ENCODE results near the gene CREB3L2.

DNA sequence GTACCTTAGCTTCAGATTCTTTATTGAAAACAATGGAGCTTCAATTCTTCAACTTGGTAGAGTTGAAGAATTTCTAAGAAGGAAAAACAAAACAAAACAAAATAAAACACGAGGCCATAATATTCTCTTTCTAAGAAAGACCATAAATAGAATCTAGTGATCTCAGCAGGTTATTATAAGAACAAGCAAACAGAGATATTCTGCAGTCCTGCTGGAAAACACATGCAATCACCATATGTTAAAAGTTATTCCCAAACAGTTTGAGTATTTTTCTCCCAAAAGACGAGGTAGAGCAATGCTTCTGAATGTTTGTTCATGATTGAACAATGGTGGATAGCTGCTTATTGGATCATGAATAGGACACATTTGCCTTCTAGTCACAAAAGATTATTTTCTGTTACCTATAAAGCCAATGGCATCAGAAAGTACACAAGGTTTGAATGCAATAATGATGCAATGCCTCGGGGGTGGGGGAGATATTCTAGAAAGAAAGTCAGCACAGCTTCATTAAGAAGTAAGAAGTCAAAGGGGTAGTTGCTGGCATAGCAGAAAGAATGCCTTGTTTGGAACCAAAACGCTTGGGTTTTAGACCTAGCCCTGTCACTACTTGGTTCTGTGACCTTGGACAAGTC is 59.3 kb downstream of the CREB3L2 start:
- TF ChIP-seq POLR2A (IDR thresholded peaks at IDR 0.05): no peak
- TF ChIP-seq EP300 (IDR thresholded peaks at IDR 0.05): no peak
- TF ChIP-seq, protein P1, sequence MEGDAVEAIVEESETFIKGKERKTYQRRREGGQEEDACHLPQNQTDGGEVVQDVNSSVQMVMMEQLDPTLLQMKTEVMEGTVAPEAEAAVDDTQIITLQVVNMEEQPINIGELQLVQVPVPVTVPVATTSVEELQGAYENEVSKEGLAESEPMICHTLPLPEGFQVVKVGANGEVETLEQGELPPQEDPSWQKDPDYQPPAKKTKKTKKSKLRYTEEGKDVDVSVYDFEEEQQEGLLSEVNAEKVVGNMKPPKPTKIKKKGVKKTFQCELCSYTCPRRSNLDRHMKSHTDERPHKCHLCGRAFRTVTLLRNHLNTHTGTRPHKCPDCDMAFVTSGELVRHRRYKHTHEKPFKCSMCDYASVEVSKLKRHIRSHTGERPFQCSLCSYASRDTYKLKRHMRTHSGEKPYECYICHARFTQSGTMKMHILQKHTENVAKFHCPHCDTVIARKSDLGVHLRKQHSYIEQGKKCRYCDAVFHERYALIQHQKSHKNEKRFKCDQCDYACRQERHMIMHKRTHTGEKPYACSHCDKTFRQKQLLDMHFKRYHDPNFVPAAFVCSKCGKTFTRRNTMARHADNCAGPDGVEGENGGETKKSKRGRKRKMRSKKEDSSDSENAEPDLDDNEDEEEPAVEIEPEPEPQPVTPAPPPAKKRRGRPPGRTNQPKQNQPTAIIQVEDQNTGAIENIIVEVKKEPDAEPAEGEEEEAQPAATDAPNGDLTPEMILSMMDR (IDR thresholded peaks at IDR 0.05): no peak
